A549 (cell line): ENCODE data around the gene STX19.

Experiments used
- CTCF ChIP-seq: fragments of >200 bp; sonication (Bioruptor Twin); formaldehyde crosslinking; IDR thresholded peaks from 3 replicates; pipeline ENCODE4 v1.5.1; 2016
- ESRRA ChIP-seq: fragments of 150-350 bp; IDR thresholded peaks from 2 replicates; pipeline ENCODE4 v1.6.1; 2014; ENCODE audit warnings: mild to moderate bottlenecking, low read length, borderline replicate concordance
- FOSL2 ChIP-seq, 2 experiments: fragments of 450-650 bp in 1 of 2; fragments of >200 bp in 1 of 2; sonication (Bioruptor Twin) in 1 of 2; formaldehyde crosslinking; IDR thresholded peaks; 2 replicates each; pipeline versions ENCODE4 v1.5.0 to v1.6.1; 2016 to 2020; ENCODE audit warnings: mild to moderate bottlenecking in 1 of 2, moderate library complexity in 1 of 2
- KDM5A ChIP-seq: fragments of 200-600 bp; sonication (generic); IDR thresholded peaks from 2 replicates; pipeline ENCODE4 v1.6.1; 2016; ENCODE audit warnings: antibody characterized with exemption, mild to moderate bottlenecking
- MAX ChIP-seq: IDR thresholded peaks from 2 replicates; pipeline ENCODE4 v1.6.1; 2012
- POLR2A ChIP-seq: IDR thresholded peaks from 2 replicates; pipeline ENCODE4 v1.6.1; 2012; ENCODE audit warnings: mild to moderate bottlenecking, low read length
- RCOR1 ChIP-seq: fragments of 150-350 bp; IDR thresholded peaks from 2 replicates; pipeline ENCODE4 v1.6.1; 2014; ENCODE audit warnings: antibody characterized with exemption, low read length, low read depth
- RNF2 ChIP-seq: fragments of 200-600 bp; sonication (generic); IDR thresholded peaks from 2 replicates; pipeline ENCODE4 v1.6.1; 2016; ENCODE audit warnings: low read depth, mild to moderate bottlenecking, antibody characterized with exemption, moderate library complexity, borderline replicate concordance
- SMC3 ChIP-seq: fragments of >200 bp; sonication (Bioruptor Twin); formaldehyde crosslinking; IDR thresholded peaks from 3 replicates; pipeline ENCODE4 v1.6.1; 2018; ENCODE audit warnings: inconsistent platforms

- TF ChIP-seq RNF2 = no peak
- TF ChIP-seq CTCF = no peak
- TF ChIP-seq POLR2A = no peak
- TF ChIP-seq MAX = no peak
- TF ChIP-seq ESRRA = no peak
- no peak for TF ChIP-seq SMC3
- TF ChIP-seq RCOR1 = no peak
- TF ChIP-seq FOSL2 (IDR thresholded peaks at IDR 0.05) = no peak
- TF ChIP-seq FOSL2 (CRISPR knock-in tag; IDR thresholded peaks at IDR 0.05) = no peak
- TF ChIP-seq KDM5A = no peak
These were observed 38.4 kb upstream of the STX19 start for GRCh38 chr3:94066506-94067500.
